SU-DHL-6 (cell line): ENCODE results near the gene RPP25L.

Experiments
- H2AFZ ChIP-seq: fragments of 200-600 bp; sonication (generic); 2 replicates; pipeline ENCODE4 v1.6.1; 2014; ENCODE audit warnings: low read depth, mild to moderate bottlenecking, moderate library complexity, mixed read lengths, antibody characterized with exemption, low read length; ENCODE audit not compliant: severe bottlenecking
- H3F3A ChIP-seq: fragments of 200-600 bp; shearing (Covaris generic); 2 replicates; pipeline ENCODE4 v1.6.0; 2016; ENCODE audit warnings: antibody characterized with exemption, mild to moderate bottlenecking; ENCODE audit not compliant: insufficient read depth
- H3K27ac ChIP-seq: fragments of 200-600 bp; sonication (generic); 2 replicates; pipeline ENCODE4 v1.5.1; 2016; ENCODE audit warnings: low read depth, mild to moderate bottlenecking, low read length, moderate library complexity, mixed read lengths
- H3K27me3 ChIP-seq: fragments of 200-600 bp; sonication (generic), shearing (Covaris generic); 2 replicates; pipeline ENCODE4 v1.6.0; 2014; ENCODE audit warnings: mild to moderate bottlenecking, low read length
- H3K36me3 ChIP-seq: fragments of 200-600 bp; sonication (generic); 2 replicates; pipeline ENCODE4 v1.6.1; 2014; ENCODE audit warnings: mild to moderate bottlenecking, low read length, mixed read lengths
- H3K4me2 ChIP-seq: fragments of 300-600, 200-600 bp; shearing (Covaris generic), sonication (generic); 2 replicates; pipeline ENCODE4 v1.6.0; 2014; ENCODE audit warnings: low read length, low read depth, mild to moderate bottlenecking; ENCODE audit not compliant: poor library complexity, severe bottlenecking
- H3K4me3 ChIP-seq: fragments of 200-600 bp; sonication (generic); 2 replicates; pipeline ENCODE4 v1.5.1; 2014; ENCODE audit warnings: antibody characterized with exemption, low read length, mild to moderate bottlenecking, mixed read lengths; ENCODE audit not compliant: insufficient read depth, poor library complexity, severe bottlenecking
- H3K79me2 ChIP-seq: fragments of 200-600 bp; sonication (generic); 2 replicates; pipeline ENCODE4 v1.6.1; 2014; ENCODE audit warnings: mild to moderate bottlenecking, low read length, moderate library complexity; ENCODE audit not compliant: insufficient read depth
- H3K9ac ChIP-seq: fragments of 200-600 bp; sonication (generic); 2 replicates; pipeline ENCODE4 v1.7.0; 2014; ENCODE audit warnings: mild to moderate bottlenecking, low read length
- H3K9me2 ChIP-seq: fragments of 200-600 bp; sonication (generic); replicated peaks from 2 replicates; pipeline ENCODE4 v1.6.1; 2014; ENCODE audit warnings: low read length; ENCODE audit not compliant: insufficient read depth
- H3K9me3 ChIP-seq: fragments of 200-600 bp; sonication (generic); 2 replicates; pipeline ENCODE4 v1.6.1; 2014; ENCODE audit warnings: low read length, mixed read lengths; ENCODE audit not compliant: insufficient read depth
- H4K20me1 ChIP-seq: fragments of 200-600 bp; sonication (generic); 2 replicates; pipeline ENCODE4 v1.6.1; 2014; ENCODE audit warnings: low read depth, mild to moderate bottlenecking, antibody characterized with exemption, low read length, moderate library complexity, mixed read lengths
- EZH2phosphoT487 ChIP-seq: fragments of 200-600 bp; sonication (generic), shearing (Covaris generic); conservative IDR thresholded peaks from 2 replicates; pipeline ENCODE4 v1.6.1; 2018; ENCODE audit warnings: mild to moderate bottlenecking, antibody characterized with exemption, low read length, moderate library complexity, mixed read lengths
- TF ChIP-seq, protein P1 (sequence below): fragments of 200-600 bp; sonication (generic); IDR thresholded peaks from one replicate; pipeline ENCODE4 v1.5.1; 2017; ENCODE audit warnings: antibody characterized with exemption, mild to moderate bottlenecking, low read length, moderate library complexity; ENCODE audit not compliant: insufficient read depth, poor library complexity, severe bottlenecking

RPP25L gene

GRCh38 chr9:34566322-34566721 is 45.6 kb downstream of the RPP25L start:
- H3F3A ChIP-seq, result no peaks in the 10 kb centered on the region
- TF ChIP-seq, protein P1, sequence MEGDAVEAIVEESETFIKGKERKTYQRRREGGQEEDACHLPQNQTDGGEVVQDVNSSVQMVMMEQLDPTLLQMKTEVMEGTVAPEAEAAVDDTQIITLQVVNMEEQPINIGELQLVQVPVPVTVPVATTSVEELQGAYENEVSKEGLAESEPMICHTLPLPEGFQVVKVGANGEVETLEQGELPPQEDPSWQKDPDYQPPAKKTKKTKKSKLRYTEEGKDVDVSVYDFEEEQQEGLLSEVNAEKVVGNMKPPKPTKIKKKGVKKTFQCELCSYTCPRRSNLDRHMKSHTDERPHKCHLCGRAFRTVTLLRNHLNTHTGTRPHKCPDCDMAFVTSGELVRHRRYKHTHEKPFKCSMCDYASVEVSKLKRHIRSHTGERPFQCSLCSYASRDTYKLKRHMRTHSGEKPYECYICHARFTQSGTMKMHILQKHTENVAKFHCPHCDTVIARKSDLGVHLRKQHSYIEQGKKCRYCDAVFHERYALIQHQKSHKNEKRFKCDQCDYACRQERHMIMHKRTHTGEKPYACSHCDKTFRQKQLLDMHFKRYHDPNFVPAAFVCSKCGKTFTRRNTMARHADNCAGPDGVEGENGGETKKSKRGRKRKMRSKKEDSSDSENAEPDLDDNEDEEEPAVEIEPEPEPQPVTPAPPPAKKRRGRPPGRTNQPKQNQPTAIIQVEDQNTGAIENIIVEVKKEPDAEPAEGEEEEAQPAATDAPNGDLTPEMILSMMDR, result no peak
- no peak for TF ChIP-seq EZH2phosphoT487
- no peak overlapping the region for H3K4me3 ChIP-seq
- H4K20me1 ChIP-seq, result no peaks in the 10 kb centered on the region
- no peak overlapping the region for H2AFZ ChIP-seq
- H3K27me3 ChIP-seq, result no peaks in the 10 kb centered on the region
- no peaks in the 10 kb centered on the region for H3K9me2 ChIP-seq
- H3K4me2 ChIP-seq, result no peak overlapping the region
- no peak overlapping the region for H3K9ac ChIP-seq
- H3K27ac ChIP-seq, result no peak overlapping the region
- no peaks in the 10 kb centered on the region for H3K36me3 ChIP-seq
- H3K9me3 ChIP-seq, result no peaks in the 10 kb centered on the region
- H3K79me2 ChIP-seq, result no peaks in the 10 kb centered on the region

DNA sequence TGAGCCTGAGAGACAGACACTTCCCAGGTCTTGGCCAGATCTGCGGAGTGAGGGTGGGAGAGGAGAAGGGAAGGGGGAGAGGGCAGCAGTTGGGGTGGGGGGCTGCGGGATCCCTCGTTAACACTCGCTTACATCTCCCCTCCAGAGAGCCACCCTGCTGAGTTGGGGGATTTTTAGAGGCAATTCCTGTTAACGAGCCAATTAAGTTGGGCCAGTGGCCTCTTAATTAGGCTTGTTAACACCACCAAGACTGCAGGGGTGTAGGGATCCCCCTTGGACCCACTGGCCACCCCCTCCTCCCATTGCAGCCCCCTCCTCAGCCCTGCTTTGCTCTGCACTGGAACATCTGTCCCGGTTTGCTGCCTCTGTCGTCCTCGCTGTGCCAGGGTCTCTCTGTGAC is 46.0 kb downstream of the RPP25L start:
- Histone ChIP-seq H2AFZ (no peak overlapping the region), H3K9me3 (no peaks in the 10 kb centered on the region), H3K9me2 (no peaks in the 10 kb centered on the region), H4K20me1 (no peaks in the 10 kb centered on the region), H3K9ac (no peak overlapping the region), H3K27ac (no peak overlapping the region), H3K79me2 (no peaks in the 10 kb centered on the region), H3K36me3 (no peaks in the 10 kb centered on the region), H3K27me3 (no peaks in the 10 kb centered on the region), H3F3A (no peaks in the 10 kb centered on the region), H3K4me3 (no peak overlapping the region), H3K4me2 (no peak overlapping the region)
- TF ChIP-seq EZH2phosphoT487, result no peak

DNA sequence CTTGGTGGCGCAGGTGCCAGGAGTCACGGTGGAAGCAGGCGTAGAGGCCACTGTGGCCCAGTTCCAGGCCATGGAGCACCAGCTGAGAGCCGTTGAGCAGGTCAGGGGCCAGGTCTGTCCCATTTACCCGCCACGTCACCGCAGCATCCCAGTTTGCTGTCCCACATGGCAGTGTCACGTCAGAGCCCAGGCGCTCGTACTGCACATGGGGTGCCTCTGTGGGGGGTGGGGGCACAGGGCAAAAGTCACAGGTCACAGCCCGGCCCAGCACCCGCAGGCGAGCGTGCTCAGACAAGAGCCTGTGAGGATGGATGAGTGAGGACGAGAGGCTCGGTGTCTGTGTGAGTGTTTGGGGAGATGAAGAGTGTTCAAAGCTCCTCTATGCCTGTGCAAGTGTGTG is 47.3 kb downstream of the RPP25L start:
- Histone ChIP-seq H3K9me3 (no peaks in the 10 kb centered on the region), H3K9me2 (no peaks in the 10 kb centered on the region), H3K79me2 (no peaks in the 10 kb centered on the region), H3K27ac (no peak overlapping the region), H3K4me3 (no peak overlapping the region), H3K4me2 (no peak overlapping the region), H3K27me3 (no peaks in the 10 kb centered on the region), H3K36me3 (no peaks in the 10 kb centered on the region), H4K20me1 (no peaks in the 10 kb centered on the region), H3K9ac (no peak overlapping the region), H2AFZ (no peak overlapping the region), H3F3A (no peaks in the 10 kb centered on the region)
- no peak for TF ChIP-seq EZH2phosphoT487
- TF ChIP-seq, protein P1, result no peak

GRCh38 chr9:34563262-34563661 is 48.6 kb downstream of the RPP25L start:
- no peak for TF ChIP-seq EZH2phosphoT487
- TF ChIP-seq, protein P1, result no peak
- Histone ChIP-seq H3K9ac (no peak overlapping the region), H3K79me2 (no peaks in the 10 kb centered on the region), H4K20me1 (no peaks in the 10 kb centered on the region), H3K4me2 (no peak overlapping the region), H3K9me3 (no peaks in the 10 kb centered on the region), H3K4me3 (no peak overlapping the region), H3K27me3 (no peaks in the 10 kb centered on the region), H3K27ac (no peak overlapping the region), H3K9me2 (no peaks in the 10 kb centered on the region), H3K36me3 (no peaks in the 10 kb centered on the region), H3F3A (no peaks in the 10 kb centered on the region), H2AFZ (no peak overlapping the region)
